ENCODE data around the gene ZCCHC14.

Gene ZCCHC14

GRCh38 chr16:87463722-87464690, 28.8 kb downstream of the ZCCHC14 start:
- TF ChIP-seq EZH2phosphoT487 (IDR thresholded peaks at IDR 0.05; ENCODE audit: low read length): no peak
- TF ChIP-seq EZH2 (optimal IDR thresholded peaks at IDR 0.05; ENCODE audit: low read depth, low read length): no peak
- TF ChIP-seq CTCF (IDR thresholded peaks at IDR 0.05; ENCODE audit: low read length): no peak
- Histone ChIP-seq H3K9ac (ENCODE audit: low read length) (no peak overlapping the region), H3K79me2 (ENCODE audit: low read length) (no peaks in the 10 kb centered on the region), H3K4me2 (ENCODE audit: low read depth, low read length) (no peak overlapping the region), H3K36me3 (replicated peaks; ENCODE audit: insufficient read depth, low read length) (no peaks in the 10 kb centered on the region), H3K9me3 (replicated peaks; ENCODE audit: insufficient read depth, low read length) (no peaks in the 10 kb centered on the region), H3K4me1 (ENCODE audit: low read length) (no peaks in the 10 kb centered on the region), H3F3A (ENCODE audit: insufficient read depth, low read length) (no peaks in the 10 kb centered on the region), H4K20me1 (ENCODE audit: insufficient read depth, low read length) (no peaks in the 10 kb centered on the region), H3K9me2 (replicated peaks; ENCODE audit: insufficient read depth, low read length) (no peaks in the 10 kb centered on the region), H3K4me3 (ENCODE audit: low read length) (no peak overlapping the region), H3K27me3 (replicated peaks; ENCODE audit: insufficient read depth, low read length) (no peaks in the 10 kb centered on the region), H2AFZ (ENCODE audit: low read length) (no peak overlapping the region), H3K27ac (ENCODE audit: low read length) (no peak overlapping the region)
- no peak for DNase-seq

GRCh38 chr16:87461466-87461991, 31.3 kb downstream of the ZCCHC14 start:
- no peak overlapping the region for H3K9ac ChIP-seq (ENCODE audit: low read length)

GRCh38 chr16:87460936-87461335, 31.9 kb downstream of the ZCCHC14 start:
- Histone ChIP-seq H3K4me1 (ENCODE audit: low read length) (no peaks in the 10 kb centered on the region), H3K36me3 (replicated peaks; ENCODE audit: insufficient read depth, low read length) (no peaks in the 10 kb centered on the region), H4K20me1 (ENCODE audit: insufficient read depth, low read length) (no peaks in the 10 kb centered on the region), H2AFZ (ENCODE audit: low read length) (no peak overlapping the region), H3K4me2 (ENCODE audit: low read depth, low read length) (no peak overlapping the region), H3K79me2 (ENCODE audit: low read length) (no peaks in the 10 kb centered on the region), H3K4me3 (ENCODE audit: low read length) (no peak overlapping the region), H3K9me3 (replicated peaks; ENCODE audit: insufficient read depth, low read length) (no peaks in the 10 kb centered on the region), H3F3A (ENCODE audit: insufficient read depth, low read length) (no peaks in the 10 kb centered on the region), H3K9me2 (replicated peaks; ENCODE audit: insufficient read depth, low read length) (no peaks in the 10 kb centered on the region), H3K27ac (ENCODE audit: low read length) (no peak overlapping the region), H3K9ac (ENCODE audit: low read length) (no peak overlapping the region), H3K27me3 (replicated peaks; ENCODE audit: insufficient read depth, low read length) (no peaks in the 10 kb centered on the region)
- TF ChIP-seq CTCF (IDR thresholded peaks at IDR 0.05; ENCODE audit: low read length): no peak
- no peak for TF ChIP-seq EZH2 (optimal IDR thresholded peaks at IDR 0.05; ENCODE audit: low read depth, low read length)
- no peak for TF ChIP-seq EZH2phosphoT487 (IDR thresholded peaks at IDR 0.05; ENCODE audit: low read length)
- DNase-seq: no peak

More at GRCh38 chr16:87461466-87461991, 31.3 kb downstream of the ZCCHC14 start:
- H3K4me2 ChIP-seq (ENCODE audit: low read depth, low read length): peak overlapping the region; percentile 66
- no peaks in the 10 kb centered on the region for H3F3A ChIP-seq (ENCODE audit: insufficient read depth, low read length)
- H3K4me1 ChIP-seq (ENCODE audit: low read length): no peaks in the 10 kb centered on the region
- DNase-seq: peak; percentile 58
- H3K4me3 ChIP-seq (ENCODE audit: low read length): peak overlapping the region; percentile 42; the same call in 1 of the 2 replicates
- H3K27me3 ChIP-seq (replicated peaks; ENCODE audit: insufficient read depth, low read length): no peaks in the 10 kb centered on the region
- peak overlapping the region; percentile 23; the same call in 1 of the 2 replicates for H2AFZ ChIP-seq (ENCODE audit: low read length)
- no peaks in the 10 kb centered on the region for H3K36me3 ChIP-seq (replicated peaks; ENCODE audit: insufficient read depth, low read length)
- H3K9me2 ChIP-seq (replicated peaks; ENCODE audit: insufficient read depth, low read length): no peaks in the 10 kb centered on the region
- H3K27ac ChIP-seq (ENCODE audit: low read length): no peak overlapping the region
- no peaks in the 10 kb centered on the region for H3K79me2 ChIP-seq (ENCODE audit: low read length)
- H3K9me3 ChIP-seq (replicated peaks; ENCODE audit: insufficient read depth, low read length): no peaks in the 10 kb centered on the region
- TF ChIP-seq EZH2 (optimal IDR thresholded peaks at IDR 0.05; ENCODE audit: low read depth, low read length): no peak
- no peak for TF ChIP-seq EZH2phosphoT487 (IDR thresholded peaks at IDR 0.05; ENCODE audit: low read length)
- TF ChIP-seq CTCF (IDR thresholded peaks at IDR 0.05; ENCODE audit: low read length): peak; percentile 45
- no peaks in the 10 kb centered on the region for H4K20me1 ChIP-seq (ENCODE audit: insufficient read depth, low read length)
